Measurements from ENCODE around the gene ST8SIA5. TPM values are rescaled to one million over a fixed set of nuclear protein-coding genes. Genes with fewer than 3 reads are reported as not detected.

The ST8SIA5 gene
- total and polyA plus RNA-seq, 2 of the 4 experiments (the other 2 are of a cell fraction) = 0.03 TPM; not detected in 1

GRCh38 chr18:46668135-46668534 is 88.7 kb downstream of the ST8SIA5 start:
- no peak overlapping the region for H3K23ac ChIP-seq (ENCODE audit: low read depth, low read length)
- H4K91ac ChIP-seq (ENCODE audit: insufficient read depth, low read depth, low read length) = no peak overlapping the region
- no peak overlapping the region for H2BK120ac ChIP-seq (ENCODE audit: low read depth, low read length)
- H2BK5ac ChIP-seq (ENCODE audit: low read depth, low read length, poor library complexity, severe bottlenecking) = no peak overlapping the region
- no peak overlapping the region for H2BK15ac ChIP-seq (ENCODE audit: low read depth, low read length)
- no peak overlapping the region for H3K9ac ChIP-seq (ENCODE audit: low read depth, low read length)
- whole genome bisulfite sequencing, 2 experiments (ENCODE audit: extremely low coverage in 2 of 2, insufficient read length in 1 of 2) = 60% methylated on average over 1 of the region's 11 CpGs; no CpG with 5 or more reads in 1 of the 2 experiments
- ChIA-PET CTCF (no interaction called here), POLR2A (ENCODE audit: unreplicated experiment) (no interaction called here)
- no peak overlapping the region for H2AFZ ChIP-seq (replicated peaks; ENCODE audit: low read length, poor library complexity)
- H3K27ac ChIP-seq (ENCODE audit: insufficient read depth, low read length) = no peak overlapping the region
- H3K4me1 ChIP-seq (ENCODE audit: control insufficient read depth, insufficient read depth, low read length) = no peaks in the 10 kb centered on the region
- H3K4ac ChIP-seq (ENCODE audit: low read depth, low read length) = no peak overlapping the region
- no peak overlapping the region for H2AK5ac ChIP-seq (ENCODE audit: low read depth, low read length)
- intact Hi-C loops (cut with micrococcal nuclease) (no loop called here), dilution Hi-C loops (cut with HindIII; ENCODE audit: low sequenced_read_pairs, unreplicated experiment) (no loop called here), in situ Hi-C loops (cut with MboI; ENCODE audit: low sequenced_read_pairs) (loop anchor here (25.0 kb wide), 1 partner anchor 1006 kb away; no protein-coding TSS in a partner anchor)
- H2AK9ac ChIP-seq (replicated peaks; ENCODE audit: low read depth, low read length, poor library complexity) = no peak overlapping the region
- DNase-seq (no peak), ATAC-seq (ENCODE audit: low read depth) (no peak)
- no peak overlapping the region for H3K14ac ChIP-seq (replicated peaks; ENCODE audit: low read depth, low read length)
- H4K8ac ChIP-seq (ENCODE audit: low read depth in 2 of 2, low read length in 2 of 2) = no peak overlapping the region
- H3K4me3 ChIP-seq (ENCODE audit: insufficient read depth, low read depth, low read length) = no peak overlapping the region
- peaks cover 12% of the 10 kb centered on the region for H3K27me3 ChIP-seq (ENCODE audit: control insufficient read depth, insufficient read depth, low read length)
- H3K18ac ChIP-seq (ENCODE audit: low read depth, low read length) = no peak overlapping the region
- no TSS peak for BruUV-seq (replicated peaks)
- H3K79me1 ChIP-seq (ENCODE audit: low read depth in 1 of 2, low read length in 2 of 2) = no peaks in the 10 kb centered on the region
- H3K4me2 ChIP-seq (ENCODE audit: low read depth, low read length) = no peak overlapping the region
- no peaks in the 10 kb centered on the region for H3K9me3 ChIP-seq (ENCODE audit: control insufficient read depth, insufficient read depth, low read length)
- no peak overlapping the region for H4K5ac ChIP-seq (ENCODE audit: low read depth, low read length)
- H3K56ac ChIP-seq (ENCODE audit: extremely low read depth, insufficient read depth, low read length) = no peak overlapping the region
- no peaks in the 10 kb centered on the region for H3K9me1 ChIP-seq (ENCODE audit: insufficient read depth, low read length)
- H4K20me1 ChIP-seq (ENCODE audit: insufficient read depth, low read length) = no peaks in the 10 kb centered on the region
- TF ChIP-seq CHD1 (IDR thresholded peaks at IDR 0.05; ENCODE audit: low read depth, low read length) (no peak), MAFK (IDR thresholded peaks at IDR 0.05; ENCODE audit: low read depth, low read length) (no peak), MXI1 (IDR thresholded peaks at IDR 0.05; ENCODE audit: borderline replicate concordance, low read depth, low read length) (no peak), RAD21 (IDR thresholded peaks at IDR 0.05; ENCODE audit: low read length) (no peak), FOS (IDR thresholded peaks at IDR 0.05; ENCODE audit: low read depth, low read length) (no peak), CEBPB (IDR thresholded peaks at IDR 0.05; ENCODE audit: low read depth, low read length) (no peak), MAZ (IDR thresholded peaks at IDR 0.05; ENCODE audit: borderline replicate concordance, low read depth, low read length) (no peak), POLR2A (IDR thresholded peaks at IDR 0.05; ENCODE audit: low read depth, low read length) (no peak), RCOR1 (IDR thresholded peaks at IDR 0.05; ENCODE audit: insufficient replicate concordance, low read length) (no peak)
- TF ChIP-seq, protein P1, sequence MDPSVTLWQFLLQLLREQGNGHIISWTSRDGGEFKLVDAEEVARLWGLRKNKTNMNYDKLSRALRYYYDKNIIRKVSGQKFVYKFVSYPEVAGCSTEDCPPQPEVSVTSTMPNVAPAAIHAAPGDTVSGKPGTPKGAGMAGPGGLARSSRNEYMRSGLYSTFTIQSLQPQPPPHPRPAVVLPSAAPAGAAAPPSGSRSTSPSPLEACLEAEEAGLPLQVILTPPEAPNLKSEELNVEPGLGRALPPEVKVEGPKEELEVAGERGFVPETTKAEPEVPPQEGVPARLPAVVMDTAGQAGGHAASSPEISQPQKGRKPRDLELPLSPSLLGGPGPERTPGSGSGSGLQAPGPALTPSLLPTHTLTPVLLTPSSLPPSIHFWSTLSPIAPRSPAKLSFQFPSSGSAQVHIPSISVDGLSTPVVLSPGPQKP (IDR thresholded peaks at IDR 0.05; ENCODE audit: borderline replicate concordance, low read depth, low read length) = no peak
- TF ChIP-seq, protein P2, sequence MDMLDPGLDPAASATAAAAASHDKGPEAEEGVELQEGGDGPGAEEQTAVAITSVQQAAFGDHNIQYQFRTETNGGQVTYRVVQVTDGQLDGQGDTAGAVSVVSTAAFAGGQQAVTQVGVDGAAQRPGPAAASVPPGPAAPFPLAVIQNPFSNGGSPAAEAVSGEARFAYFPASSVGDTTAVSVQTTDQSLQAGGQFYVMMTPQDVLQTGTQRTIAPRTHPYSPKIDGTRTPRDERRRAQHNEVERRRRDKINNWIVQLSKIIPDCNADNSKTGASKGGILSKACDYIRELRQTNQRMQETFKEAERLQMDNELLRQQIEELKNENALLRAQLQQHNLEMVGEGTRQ (IDR thresholded peaks at IDR 0.05; ENCODE audit: low read depth, low read length) = no peak
- H2BK20ac ChIP-seq (ENCODE audit: low read depth, low read length) = no peak overlapping the region
- H3K36me3 ChIP-seq (ENCODE audit: control insufficient read depth, insufficient read depth, low read length) = no peaks in the 10 kb centered on the region
